AML-193 (cell line): Measurements from ENCODE around the gene ARHGEF28.
A peak's percentile ranks its signal among the peaks of the same experiment; 100 is the strongest.

Experiments used
- DNase-seq, 2 experiments: peaks; one replicate each; lab custom pipeline; 2025; lab: John Stamatoyannopoulos, UW

Gene ARHGEF28

DNA sequence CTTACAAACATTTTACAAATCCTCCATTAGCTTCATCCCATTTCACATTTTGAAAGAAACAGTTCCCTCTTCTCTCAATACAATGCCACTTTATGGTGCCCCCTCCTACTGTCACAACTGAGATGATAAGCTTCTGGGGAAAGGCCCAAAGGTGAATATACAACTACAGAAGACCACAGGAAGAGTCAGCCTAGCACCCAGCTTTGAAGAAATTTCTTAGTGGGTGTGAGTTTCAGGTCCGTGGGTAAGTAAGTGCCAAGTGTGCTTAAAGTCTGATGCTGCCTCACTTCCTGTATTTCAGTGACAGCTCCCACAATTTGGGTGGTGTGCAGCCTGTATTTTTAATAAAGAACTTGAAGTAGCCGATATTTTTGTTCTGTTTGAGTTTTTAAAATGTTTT, 68.1 kb downstream of the ARHGEF28 start:
- peak; percentile 2 to 36 for DNase-seq

DNA sequence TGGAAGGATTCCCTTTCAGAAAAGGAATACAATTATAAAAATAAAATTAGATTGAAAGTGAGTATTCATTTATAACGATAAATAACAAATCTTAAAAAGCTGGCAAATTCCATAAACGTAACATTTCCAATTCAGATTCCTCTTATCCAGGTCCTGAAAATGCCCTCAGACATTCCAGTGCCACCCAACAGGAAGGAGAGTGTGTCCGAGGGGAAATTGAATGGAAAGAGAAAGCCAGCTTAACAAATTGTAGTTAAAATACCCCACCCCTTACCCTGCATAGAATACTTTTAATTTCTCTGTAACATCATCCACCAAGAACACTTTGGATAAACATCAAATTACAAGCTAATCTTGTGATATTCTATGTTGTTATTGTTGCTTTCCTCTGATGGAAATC, 72.0 kb downstream of the ARHGEF28 start:
- DNase-seq = no peak

DNA sequence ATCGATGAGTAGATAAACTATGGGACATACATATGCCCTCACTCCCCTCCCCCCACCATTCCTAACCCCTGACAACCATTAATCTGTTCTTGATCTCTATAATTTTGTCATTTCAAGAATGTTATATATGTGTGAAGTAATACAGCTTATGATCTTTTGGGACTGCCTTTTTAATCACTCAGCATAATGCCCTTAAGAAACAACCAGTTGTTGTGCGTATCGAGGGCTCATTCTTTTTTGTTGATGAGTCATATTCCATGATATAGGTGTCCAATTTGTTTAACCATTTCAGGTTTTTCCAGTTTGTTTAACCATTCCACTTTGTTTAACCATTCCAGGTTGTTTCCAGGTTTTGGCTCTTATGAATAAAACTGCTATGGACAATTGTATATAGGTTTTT, 75.6 kb downstream of the ARHGEF28 start:
- no peak for DNase-seq

DNA sequence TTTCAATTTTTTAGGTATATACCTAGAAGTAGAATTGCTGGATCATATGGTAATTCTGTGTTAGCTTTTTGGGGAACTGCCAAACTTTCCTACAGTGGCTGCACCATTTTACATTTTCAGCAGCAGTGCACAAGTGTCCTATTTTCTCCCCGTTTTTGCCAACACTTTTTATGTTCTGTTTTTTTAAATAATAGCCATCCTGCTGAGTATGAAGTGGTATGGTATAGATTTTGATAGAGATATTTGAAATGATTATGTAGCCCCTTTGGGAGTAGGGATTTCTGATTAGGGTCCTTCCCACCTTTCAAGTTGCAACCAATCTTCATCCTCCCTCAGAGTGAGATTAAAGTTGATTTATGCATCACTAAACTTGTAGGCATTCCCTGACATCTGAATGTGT, 76.5 kb downstream of the ARHGEF28 start:
- DNase-seq = no peak

DNA sequence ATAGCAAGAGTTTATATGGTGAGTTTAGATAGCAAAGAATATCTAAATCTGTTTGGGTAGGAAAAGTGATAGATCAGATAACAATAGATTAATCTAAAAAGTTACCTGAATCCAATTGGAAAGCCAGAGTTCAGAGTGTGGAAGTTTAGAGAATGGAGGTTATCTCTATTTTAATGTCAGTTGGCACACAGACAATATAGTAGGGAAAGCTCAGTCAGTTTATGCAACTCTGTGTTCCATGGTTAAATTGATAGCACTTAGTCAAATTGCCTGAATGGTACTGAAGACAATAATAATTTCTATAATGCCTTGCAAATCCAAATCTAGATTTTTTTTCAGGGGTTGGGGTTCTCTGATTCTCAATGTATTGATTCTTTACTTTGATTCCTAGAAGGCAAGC, 77.0 kb downstream of the ARHGEF28 start:
- DNase-seq = no peak

DNA sequence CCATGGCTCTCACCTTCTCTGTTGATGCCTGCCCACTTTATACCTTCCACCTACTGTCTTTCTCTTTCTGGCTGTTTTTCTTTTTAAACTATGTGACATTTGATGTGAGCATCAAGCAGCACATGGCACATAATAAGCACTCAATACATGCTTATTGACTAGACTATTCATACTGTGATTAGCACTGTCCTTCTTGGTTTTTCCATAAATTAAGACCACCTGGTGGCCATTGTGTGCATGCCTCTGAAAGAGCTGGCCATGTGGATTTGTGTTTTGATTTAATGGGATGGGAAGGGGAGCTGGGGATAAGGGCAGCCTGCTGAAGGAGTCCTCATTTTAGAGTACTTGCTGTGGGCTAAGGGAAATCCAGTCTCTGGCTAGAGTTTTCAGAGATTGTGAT, 79.4 kb downstream of the ARHGEF28 start:
- no peak for DNase-seq

DNA sequence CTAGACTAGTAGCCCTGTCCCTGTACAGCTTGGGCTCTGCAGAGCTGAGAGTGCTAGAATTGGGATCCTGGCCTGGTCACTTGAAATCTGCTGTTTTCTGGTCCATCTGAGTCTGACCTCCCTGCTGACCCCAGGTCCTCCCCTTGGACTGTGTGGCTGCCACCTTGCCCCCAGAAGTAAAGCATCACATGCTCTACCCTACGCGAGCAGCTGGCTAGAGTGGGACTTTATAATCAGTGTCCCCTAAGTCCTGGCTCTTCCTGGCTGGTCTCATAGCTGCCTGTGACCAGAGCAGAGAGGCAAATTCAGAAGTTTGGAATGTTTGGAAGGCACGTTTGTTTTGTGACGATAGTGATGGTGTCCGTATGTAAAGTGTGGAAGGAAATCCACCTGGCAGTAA, 81.0 kb downstream of the ARHGEF28 start:
- DNase-seq = no peak

DNA sequence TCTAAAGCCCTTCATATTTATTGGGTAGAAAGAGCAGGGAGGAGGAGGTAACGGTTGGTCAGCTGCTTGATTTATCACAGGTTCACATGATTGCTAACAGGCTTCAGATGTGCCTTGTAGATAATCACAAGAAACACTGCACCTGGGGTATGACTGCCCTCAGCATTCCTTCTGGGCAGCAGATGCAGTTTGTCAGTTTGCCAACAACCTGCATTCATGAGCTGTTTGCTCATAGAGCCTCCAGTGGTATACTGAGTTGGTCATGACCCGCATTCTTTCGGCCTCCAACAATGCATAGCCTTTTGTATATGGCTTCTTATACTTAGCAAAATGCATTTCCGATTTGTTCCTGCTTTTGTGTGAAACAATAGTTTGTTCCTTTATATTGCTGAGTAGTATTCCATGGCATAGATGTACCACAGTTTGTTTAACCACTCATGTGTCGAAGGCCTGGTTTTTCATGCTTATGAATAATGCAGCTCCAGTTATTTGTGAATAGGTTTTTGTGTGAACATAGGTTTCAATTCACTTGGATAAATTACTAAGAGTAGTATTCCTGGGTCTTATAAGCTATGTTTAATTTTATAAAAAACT, 83.6 kb downstream of the ARHGEF28 start:
- no peak for DNase-seq

DNA sequence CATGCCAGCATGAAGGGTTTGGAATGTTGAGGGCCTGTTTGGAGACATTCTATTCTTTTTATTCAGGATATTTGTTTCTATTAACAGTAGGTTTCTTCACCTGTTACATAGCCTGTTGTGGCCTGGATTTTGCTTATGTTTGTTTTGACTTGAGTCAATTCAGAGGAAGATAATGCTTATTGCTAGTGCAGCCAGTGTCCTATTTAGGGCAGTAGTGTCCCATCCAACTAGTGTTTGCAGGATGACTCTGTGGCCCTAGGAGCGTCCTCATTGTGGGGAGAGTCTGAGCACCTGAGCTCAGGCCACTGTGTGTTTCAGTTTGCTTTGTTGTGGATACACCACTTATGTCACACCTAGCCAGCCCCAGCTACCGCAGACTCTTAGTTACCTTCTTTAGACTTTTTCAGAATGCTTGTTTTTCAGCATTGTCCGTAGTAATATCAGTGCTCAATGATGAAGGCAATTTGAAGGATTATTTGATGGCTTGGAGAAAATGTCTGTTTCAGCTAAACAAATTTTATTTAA, 90.3 kb downstream of the ARHGEF28 start:
- DNase-seq = no peak

DNA sequence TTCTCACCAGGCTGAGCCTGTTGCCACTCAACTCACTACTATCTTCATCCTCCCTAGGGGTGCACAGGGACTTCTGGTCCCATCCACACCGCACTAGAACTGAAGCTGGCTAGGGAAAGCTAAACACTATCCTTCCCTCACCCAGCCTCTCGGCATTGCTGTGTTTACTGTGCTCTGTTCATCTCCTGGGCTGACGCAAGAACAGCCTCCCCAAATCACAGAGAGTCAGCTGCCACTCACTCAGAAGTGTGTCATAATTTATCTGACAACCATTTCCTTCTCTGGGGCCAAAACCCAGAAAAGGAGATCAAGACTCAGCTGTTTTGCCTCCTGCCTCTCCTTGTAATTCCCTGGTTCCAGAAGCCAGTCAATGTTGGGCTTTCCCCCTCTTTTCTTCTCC, 92.8 kb downstream of the ARHGEF28 start:
- no peak for DNase-seq

DNA sequence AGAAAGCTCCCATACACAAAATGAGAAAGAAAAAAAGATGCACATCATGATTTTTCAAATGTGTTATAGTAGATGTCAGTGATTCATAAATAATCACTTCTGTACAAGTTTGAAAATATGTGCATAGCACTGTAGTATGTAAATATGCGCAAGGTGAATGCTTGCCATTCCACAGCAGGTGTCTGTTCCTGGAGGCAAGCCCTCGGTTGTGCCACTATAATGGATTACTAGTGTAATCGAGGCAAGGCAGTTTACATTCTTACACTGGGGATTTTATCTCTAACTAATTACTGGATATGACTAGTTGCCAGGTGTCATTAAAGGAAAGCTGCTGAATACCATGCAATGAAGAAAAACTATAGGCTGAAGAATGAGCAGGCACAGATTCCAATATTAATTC, 93.6 kb downstream of the ARHGEF28 start:
- no peak for DNase-seq

DNA sequence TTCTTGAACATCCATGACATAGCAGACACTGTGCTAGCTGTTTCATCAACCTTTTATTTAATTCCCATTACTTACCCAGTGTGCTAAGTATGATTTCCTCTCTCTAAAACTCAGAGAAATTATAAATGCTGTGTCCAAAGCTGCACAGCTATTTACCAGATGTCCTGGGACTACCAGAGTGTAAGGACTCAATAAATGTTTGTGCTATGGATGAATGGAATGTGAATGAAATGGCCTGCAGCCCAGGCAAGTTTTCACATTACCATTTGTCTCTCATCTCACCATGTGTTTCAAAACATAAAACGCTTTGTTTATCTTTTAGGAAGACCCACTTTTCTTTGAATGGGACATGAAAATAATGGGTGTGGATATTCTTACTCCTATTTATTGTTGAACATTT, 96.2 kb downstream of the ARHGEF28 start:
- DNase-seq = no peak

DNA sequence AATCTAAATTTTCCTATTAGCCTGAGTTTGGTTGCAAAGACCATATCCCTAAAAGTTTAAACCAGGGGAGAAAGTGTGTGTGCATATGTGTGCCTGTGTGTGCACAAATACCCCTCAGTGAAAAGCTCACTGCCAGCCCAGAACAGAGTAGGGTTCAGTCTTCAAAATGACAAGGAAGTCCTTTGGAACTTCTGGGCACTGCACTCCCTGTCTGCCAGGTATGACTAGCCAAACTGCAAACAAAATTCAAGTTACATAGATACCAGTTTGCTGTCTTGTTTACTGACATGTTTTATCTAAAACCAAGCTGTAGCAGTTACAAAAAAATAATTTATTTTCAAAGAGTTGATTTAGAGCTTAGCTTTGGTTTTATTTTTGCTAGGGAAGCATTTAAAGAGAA, 100.1 kb downstream of the ARHGEF28 start:
- DNase-seq = no peak

DNA sequence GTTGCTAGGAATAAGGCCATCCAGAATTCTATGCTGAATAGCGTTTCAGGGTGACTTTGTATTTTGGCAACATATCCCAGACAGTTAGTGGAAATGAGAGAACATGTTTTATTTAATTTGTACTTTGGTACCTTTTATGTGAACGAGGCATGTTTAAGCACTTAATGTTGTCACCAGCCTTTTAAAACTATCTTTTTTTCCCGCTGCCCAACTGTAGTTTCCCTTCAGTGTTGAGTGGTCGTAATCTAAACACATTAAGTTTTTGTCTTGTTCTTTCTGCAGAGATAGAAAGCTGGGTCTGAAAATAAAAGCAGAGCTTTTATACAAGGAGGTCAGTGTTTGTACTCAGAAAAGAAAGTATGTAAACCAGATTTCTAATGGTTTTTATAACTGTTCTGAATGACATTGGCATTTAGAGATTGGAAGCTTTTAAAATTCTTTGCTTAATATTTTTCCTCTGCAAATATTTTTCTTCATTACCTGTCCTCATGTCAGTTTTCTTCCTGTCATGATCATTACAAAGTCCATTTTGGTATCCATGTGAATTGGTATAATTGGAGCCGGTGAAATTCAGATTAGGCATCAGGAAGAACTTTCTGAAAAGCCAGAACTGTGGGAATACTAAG, 100.7 kb downstream of the ARHGEF28 start:
- no peak for DNase-seq

DNA sequence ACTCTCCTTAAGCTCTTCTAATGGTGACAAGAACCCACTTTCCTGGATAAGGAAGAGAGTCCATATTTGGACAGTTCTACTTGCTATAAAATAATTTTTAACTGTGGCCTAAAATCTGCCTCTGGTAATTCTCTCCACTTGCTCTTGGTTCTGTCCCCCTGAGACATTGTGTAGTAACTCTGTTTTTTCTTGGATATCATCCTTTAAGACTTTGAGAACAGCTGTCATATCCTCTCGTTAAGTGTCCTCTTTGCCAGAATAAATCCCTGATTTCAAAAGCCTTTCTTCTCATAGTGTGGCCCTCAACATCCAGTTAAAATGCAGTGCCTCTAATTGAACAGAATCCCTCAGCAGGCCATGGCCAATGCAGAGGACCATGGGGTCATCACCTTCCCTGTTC, 101.5 kb downstream of the ARHGEF28 start:
- DNase-seq = no peak

DNA sequence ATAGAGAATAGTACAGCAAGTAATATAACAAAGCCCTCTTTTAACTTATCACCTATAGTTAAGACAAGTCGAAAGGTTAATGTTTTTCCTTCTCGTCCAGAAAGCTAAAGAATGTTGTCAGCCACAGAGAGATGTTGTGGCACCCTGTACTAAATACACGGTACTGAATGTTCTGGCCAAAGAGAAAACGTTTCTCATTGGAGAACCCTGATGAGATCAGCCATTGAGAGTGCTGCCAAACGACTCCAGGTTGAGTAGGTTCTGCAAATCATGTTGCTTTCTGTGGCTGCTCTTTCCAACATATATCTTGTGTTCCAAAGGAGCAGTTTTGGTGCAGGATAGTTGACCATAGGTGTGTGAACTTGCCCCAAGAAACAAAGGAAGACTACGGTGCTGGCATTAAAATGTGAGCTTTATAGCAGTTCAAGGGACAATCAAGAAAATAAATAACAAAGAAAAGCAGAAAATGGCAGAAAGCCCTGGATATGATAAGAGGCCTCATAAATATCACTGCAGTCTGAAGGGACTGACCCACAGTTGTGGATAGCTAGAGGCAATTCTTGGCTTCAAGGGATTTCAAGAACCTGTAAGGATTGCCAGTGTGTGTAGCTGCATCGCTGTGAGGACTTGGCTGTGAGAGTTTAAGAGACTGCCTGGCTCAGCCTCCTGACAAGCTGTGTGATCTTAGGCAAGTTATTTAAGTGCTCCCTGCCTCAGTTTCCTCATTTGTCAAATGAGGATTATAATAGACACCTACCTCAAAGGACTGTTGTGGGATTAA, 102.7 kb downstream of the ARHGEF28 start:
- DNase-seq = no peak

DNA sequence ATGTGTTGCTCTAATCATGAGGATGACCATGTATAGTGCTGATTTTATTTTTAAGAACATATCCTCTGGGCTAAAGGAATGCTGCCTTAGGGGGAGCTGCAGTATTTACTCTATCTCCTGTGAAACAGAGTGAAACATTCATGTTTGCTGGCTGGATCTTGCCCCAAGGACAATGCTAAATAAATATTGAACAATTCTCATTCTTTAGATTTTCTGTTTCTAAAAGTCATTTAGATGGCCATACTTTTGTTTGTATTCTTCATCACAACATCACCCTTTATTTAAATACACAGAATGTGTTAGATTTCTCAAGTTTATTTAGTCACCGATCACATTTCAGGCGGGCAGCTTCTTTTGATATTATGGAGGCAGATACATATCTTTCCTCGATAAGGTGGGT, 103.3 kb downstream of the ARHGEF28 start:
- DNase-seq = no peak

DNA sequence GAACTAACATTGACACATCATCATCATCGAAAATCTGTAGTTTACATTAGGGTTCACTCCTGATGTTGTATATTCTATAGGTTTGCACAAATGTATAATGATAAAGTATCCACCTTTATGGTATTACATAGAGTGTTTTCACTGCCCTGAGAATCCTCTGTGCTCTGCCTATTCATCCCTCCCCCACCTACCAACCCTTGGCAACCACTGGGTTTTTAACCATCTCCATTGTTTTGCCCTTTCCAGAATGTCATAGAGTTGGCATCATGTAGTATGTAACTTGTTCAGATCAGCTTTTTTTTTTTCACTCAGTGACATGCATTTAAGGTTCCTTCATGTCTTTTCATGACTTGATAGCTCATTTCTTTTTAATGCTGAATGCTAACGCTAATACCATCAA, 106.0 kb downstream of the ARHGEF28 start:
- no peak for DNase-seq

DNA sequence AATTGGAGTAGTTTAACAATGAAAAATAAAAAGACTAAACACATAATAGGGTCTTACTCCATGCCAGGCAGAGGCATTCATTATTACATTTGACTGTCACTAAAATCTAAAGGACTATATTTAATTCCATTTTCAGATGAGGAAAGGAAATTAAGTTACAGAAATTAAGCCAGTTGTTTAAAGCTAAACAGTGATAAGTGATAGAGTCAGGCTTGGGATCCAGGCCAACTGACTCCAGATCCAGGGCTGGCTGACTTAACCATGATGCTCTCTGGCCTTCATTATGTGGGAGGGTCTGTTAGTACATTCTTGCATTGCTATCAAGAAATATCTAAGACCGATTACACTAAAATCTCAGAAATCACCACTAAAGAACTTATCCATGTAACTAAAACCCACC, 107.2 kb downstream of the ARHGEF28 start:
- DNase-seq = no peak

DNA sequence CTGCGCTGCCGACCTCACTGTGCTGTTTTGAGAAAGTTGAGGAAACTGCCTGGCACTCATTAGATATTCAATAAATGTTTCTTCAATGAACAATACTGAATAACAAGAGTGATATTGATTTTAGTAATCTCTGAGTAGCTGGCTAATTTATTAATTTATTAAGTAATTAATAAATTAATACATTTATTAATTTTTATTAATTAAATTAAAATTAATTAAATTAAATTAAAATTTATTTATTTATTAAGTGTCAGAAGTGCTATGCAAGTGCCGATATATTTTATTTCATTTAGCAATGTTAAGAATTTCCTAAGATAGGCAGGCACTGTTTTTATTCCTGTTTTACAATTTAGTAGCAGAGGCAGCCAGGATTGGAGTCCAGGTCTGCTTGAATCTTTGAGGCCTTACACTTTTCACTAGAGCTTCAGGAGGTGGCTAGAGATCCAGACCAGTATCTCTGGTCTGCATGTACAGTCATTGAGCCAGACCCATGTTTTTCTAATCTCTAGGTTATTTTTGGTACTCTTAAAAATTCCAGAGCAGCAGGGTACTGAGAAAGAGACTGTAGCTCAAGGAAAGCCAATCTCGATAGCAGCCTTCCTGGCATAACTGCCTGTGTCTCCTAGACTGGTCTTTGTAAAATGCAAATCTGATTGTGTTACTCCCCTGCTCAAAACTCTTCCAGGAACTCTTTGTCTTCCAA, 109.2 kb downstream of the ARHGEF28 start:
- no peak for DNase-seq

DNA sequence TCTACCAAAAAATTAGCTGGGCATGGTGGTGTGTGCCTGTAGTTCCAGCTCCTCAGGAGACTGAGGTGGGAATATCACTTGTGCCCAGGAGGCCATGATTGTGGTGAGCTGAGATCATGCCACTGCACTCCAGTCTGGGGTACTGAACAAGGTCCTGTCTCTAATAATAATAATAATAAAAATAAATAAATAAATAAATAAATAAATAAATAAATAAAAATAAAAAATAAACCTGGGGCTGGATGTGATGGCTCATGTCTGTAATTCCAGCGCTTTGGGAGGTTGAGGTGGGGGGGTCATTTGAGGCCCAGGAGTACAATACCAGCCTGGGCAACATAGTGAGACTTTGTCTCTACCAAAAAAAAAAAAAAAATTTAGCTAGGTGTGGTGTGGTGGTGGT, 113.7 kb downstream of the ARHGEF28 start:
- DNase-seq = no peak

DNA sequence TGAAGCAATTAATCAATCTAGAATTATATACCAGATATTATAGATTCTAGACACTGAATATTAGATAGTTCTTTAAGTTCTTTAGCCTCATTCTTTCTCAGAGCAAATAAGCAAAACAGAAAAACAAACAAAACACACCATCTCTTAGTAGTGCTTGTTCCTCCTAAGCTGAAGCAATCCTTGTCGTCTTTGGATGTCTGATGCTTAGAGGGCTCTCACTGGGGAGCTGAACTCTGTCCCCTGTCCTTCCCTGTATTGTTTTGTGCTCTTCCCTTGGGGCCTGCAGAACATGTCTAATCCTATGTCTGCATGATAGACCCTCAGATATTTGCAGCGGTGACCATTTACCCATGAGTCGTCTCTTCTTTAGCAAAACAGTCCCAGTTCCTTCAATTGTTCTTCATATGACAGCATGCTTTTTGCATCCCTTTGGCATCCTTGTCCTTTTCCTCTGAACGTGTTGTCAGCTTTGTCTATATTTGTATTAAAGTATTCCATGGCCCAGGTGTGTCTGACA, 114.3 kb downstream of the ARHGEF28 start:
- no peak for DNase-seq
